HepG2 (cell line): Measurements from ENCODE around the gene HK2. TPM values are rescaled to one million over a fixed set of nuclear protein-coding genes. Genes with fewer than 3 reads are reported as not detected.

Source experiments
- ARNTL ChIP-seq: sonication (generic); formaldehyde crosslinking; IDR thresholded peaks from 2 replicates; pipeline ENCODE4 v1.4.0; 2020; ENCODE audit warnings: mild to moderate bottlenecking, missing genetic modification reagents
- CAMTA2 ChIP-seq: sonication (generic); formaldehyde crosslinking; IDR thresholded peaks from 2 replicates; pipeline ENCODE4 v1.4.0; 2020; ENCODE audit warnings: mild to moderate bottlenecking, missing genetic modification reagents, borderline replicate concordance
- ELF3 ChIP-seq: IDR thresholded peaks from 2 replicates; pipeline ENCODE4 v1.6.1; 2016; ENCODE audit warnings: missing genetic modification reagents, missing compliant biosample characterization
- FOXP4 ChIP-seq: sonication (generic); formaldehyde crosslinking; IDR thresholded peaks from 2 replicates; pipeline ENCODE4 v1.4.0; 2020; ENCODE audit warnings: missing genetic modification reagents
- HDAC2 ChIP-seq: sonication (generic); formaldehyde crosslinking; IDR thresholded peaks from 2 replicates; pipeline ENCODE4 v1.4.0; 2020; ENCODE audit warnings: missing genetic modification reagents
- MTF2 ChIP-seq: sonication (generic); formaldehyde crosslinking; IDR thresholded peaks from 2 replicates; pipeline ENCODE4 v1.5.0; 2020; ENCODE audit warnings: missing genetic modification reagents, borderline replicate concordance
- NCOA2 ChIP-seq: sonication (generic); formaldehyde crosslinking; IDR thresholded peaks from 2 replicates; pipeline ENCODE4 v1.8.0; 2022; ENCODE audit warnings: inconsistent platforms
- NCOA5 ChIP-seq: sonication (generic); formaldehyde crosslinking; IDR thresholded peaks from 2 replicates; pipeline ENCODE4 v1.4.0; 2020; ENCODE audit warnings: missing genetic modification reagents
- NRL ChIP-seq: sonication (generic); formaldehyde crosslinking; IDR thresholded peaks from 2 replicates; pipeline ENCODE4 v1.5.0; 2020; ENCODE audit warnings: missing genetic modification reagents, mild to moderate bottlenecking, moderate library complexity, borderline replicate concordance
- POGK ChIP-seq: sonication (generic); formaldehyde crosslinking; conservative IDR thresholded peaks from 2 replicates; pipeline ENCODE4 v1.8.0; 2022; ENCODE audit warnings: mild to moderate bottlenecking, moderate library complexity, missing genetic modification reagents
- RELA ChIP-seq: sonication (generic); formaldehyde crosslinking; IDR thresholded peaks from 2 replicates; pipeline ENCODE4 v1.4.0; 2020; ENCODE audit warnings: missing genetic modification reagents
- SOX5 ChIP-seq: IDR thresholded peaks from 2 replicates; pipeline ENCODE4 v1.6.1; 2016; ENCODE audit warnings: borderline replicate concordance
- ZBTB20 ChIP-seq: sonication (generic); formaldehyde crosslinking; IDR thresholded peaks from 2 replicates; pipeline ENCODE4 v1.8.1; 2023; ENCODE audit warnings: missing genetic modification reagents, low read depth, mild to moderate bottlenecking, borderline replicate concordance
- ZFP36L2 ChIP-seq: sonication (generic); formaldehyde crosslinking; IDR thresholded peaks from 2 replicates; pipeline ENCODE4 v1.4.0; 2020; ENCODE audit warnings: missing genetic modification reagents
- ZNF17 ChIP-seq: sonication (generic); formaldehyde crosslinking; IDR thresholded peaks from 2 replicates; pipeline ENCODE4 v1.5.0; 2020; ENCODE audit warnings: mild to moderate bottlenecking, missing genetic modification reagents
- ZNF235 ChIP-seq: sonication (generic); formaldehyde crosslinking; IDR thresholded peaks from 2 replicates; pipeline ENCODE4 v1.8.1; 2023; ENCODE audit warnings: mild to moderate bottlenecking, missing genetic modification reagents, borderline replicate concordance
- ZNF547 ChIP-seq: sonication (generic); formaldehyde crosslinking; IDR thresholded peaks from 2 replicates; pipeline ENCODE4 v1.5.1; 2020; ENCODE audit warnings: mild to moderate bottlenecking, missing genetic modification reagents
- ZNF737 ChIP-seq: sonication (generic); formaldehyde crosslinking; IDR thresholded peaks from 2 replicates; pipeline ENCODE4 v1.5.0; 2020; ENCODE audit warnings: missing genetic modification reagents, mild to moderate bottlenecking, borderline replicate concordance
- ZNF746 ChIP-seq: sonication (generic); formaldehyde crosslinking; IDR thresholded peaks from 2 replicates; pipeline ENCODE4 v1.8.0; 2022; ENCODE audit warnings: mild to moderate bottlenecking, missing genetic modification reagents
- ZNF784 ChIP-seq: sonication (generic); formaldehyde crosslinking; IDR thresholded peaks from 2 replicates; pipeline ENCODE4 v1.5.1; 2020; ENCODE audit warnings: missing genetic modification reagents, mild to moderate bottlenecking, borderline replicate concordance
- polyA plus RNA-seq, 8 experiments: library from polyadenylated mRNA; depleted of rRNA in 3 of 8; stranded (reverse) in 7 of 8; unstranded in 1 of 8; fragments of >200 nt; fragmentation: Illumina TruSeq in 4 of 8; extraction: Trizol in 4 of 8; gene quantifications; 2 replicates each; pipeline versions ENCODE4 v1.2.1 to v1.2.3, GENCODE V29; 2011 to 2016; ENCODE audit warnings: low read depth in 4 of 8, missing spikeins in 1 of 8, mixed read lengths in 1 of 8; ENCODE audit not compliant: insufficient read depth in 1 of 8
- total RNA-seq, 5 experiments: library from RNA; depleted of rRNA; stranded (reverse); fragments of >200 nt; fragmentation: Illumina TruSeq; extraction: Trizol; gene quantifications; 2 replicates each; pipeline ENCODE4 v1.2.3, GENCODE V29; 2016; ENCODE audit warnings: low read depth in 1 of 5
- TF ChIP-seq, protein P1 (sequence below): sonication (generic); formaldehyde crosslinking; IDR thresholded peaks from 2 replicates; pipeline ENCODE4 v1.8.1; 2023; ENCODE audit warnings: missing genetic modification reagents, inconsistent platforms, borderline replicate concordance

HK2 gene
- total and polyA plus RNA-seq, 2 of the 13 experiments (the other 11 are each of a cell fraction or from before 2014, with no cell fraction given): 13.2 to 101 TPM

- no peak for TF ChIP-seq ZNF17
- peak; percentile 97 for TF ChIP-seq SOX5 (CRISPR knock-in tag)
- 0 out of 2 replicates have a peak, but pooled peaks have one; percentile 58 for TF ChIP-seq ZNF784 (CRISPR knock-in tag)
- TF ChIP-seq ZNF737 (CRISPR knock-in tag): no peak
- peak; percentile 34; the same call in 1 of the 2 replicates for TF ChIP-seq ARNTL (CRISPR knock-in tag)
- peak; percentile 51 for TF ChIP-seq NCOA2 (CRISPR knock-in tag)
- no peak for TF ChIP-seq NCOA5
- TF ChIP-seq CAMTA2 (CRISPR knock-in tag): no peak
- TF ChIP-seq, protein P1, sequence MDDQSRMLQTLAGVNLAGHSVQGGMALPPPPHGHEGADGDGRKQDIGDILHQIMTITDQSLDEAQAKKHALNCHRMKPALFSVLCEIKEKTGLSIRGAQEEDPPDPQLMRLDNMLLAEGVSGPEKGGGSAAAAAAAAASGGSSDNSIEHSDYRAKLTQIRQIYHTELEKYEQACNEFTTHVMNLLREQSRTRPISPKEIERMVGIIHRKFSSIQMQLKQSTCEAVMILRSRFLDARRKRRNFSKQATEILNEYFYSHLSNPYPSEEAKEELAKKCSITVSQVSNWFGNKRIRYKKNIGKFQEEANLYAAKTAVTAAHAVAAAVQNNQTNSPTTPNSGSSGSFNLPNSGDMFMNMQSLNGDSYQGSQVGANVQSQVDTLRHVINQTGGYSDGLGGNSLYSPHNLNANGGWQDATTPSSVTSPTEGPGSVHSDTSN: no peak
- peak; percentile 73; the same call in 1 of the 2 replicates for TF ChIP-seq HDAC2 (CRISPR knock-in tag)
- TF ChIP-seq ZNF547 (CRISPR knock-in tag): 0 out of 2 replicates have a peak, but pooled peaks have one; percentile 50
- TF ChIP-seq ZNF235: no peak
- no peak for TF ChIP-seq RELA (CRISPR knock-in tag)
- no peak for TF ChIP-seq ZFP36L2 (CRISPR knock-in tag)
- no peak for TF ChIP-seq NRL (CRISPR knock-in tag)
- no peak for TF ChIP-seq ZNF746
- TF ChIP-seq ZBTB20 (CRISPR knock-in tag): peak; percentile 44; the same call in 1 of the 2 replicates
- TF ChIP-seq FOXP4 (CRISPR knock-in tag): peak; percentile 22; the same call in 1 of the 2 replicates
- no peak for TF ChIP-seq MTF2 (CRISPR knock-in tag)
- no peak for TF ChIP-seq POGK (CRISPR knock-in tag)
- peak; percentile 51; the same call in 1 of the 2 replicates for TF ChIP-seq ELF3 (CRISPR knock-in tag)
These were observed 27.5 kb upstream of the HK2 start (continued) for GRCh38 chr2:74806355-74806839.
